ENCODE data around the gene SLC52A1.

The SLC52A1 gene

GRCh38 chr17:5003214-5003867 is 31.9 kb downstream of the SLC52A1 start:
- no peak for TF ChIP-seq EZH2phosphoT487 (IDR thresholded peaks at IDR 0.05; ENCODE audit: borderline replicate concordance, low read length)
- no peak for TF ChIP-seq CTCF (IDR thresholded peaks at IDR 0.05; ENCODE audit: low read depth, low read length, poor library complexity, severe bottlenecking)
- Histone ChIP-seq H3K4me1 (ENCODE audit: control insufficient read depth, low read length) (peaks cover 14% of the 10 kb centered on the region), H3K36me3 (ENCODE audit: control insufficient read depth, low read length) (peaks cover 49% of the 10 kb centered on the region)

GRCh38 chr17:5002121-5002788 is 33.0 kb downstream of the SLC52A1 start:
- no peak for TF ChIP-seq EZH2phosphoT487 (IDR thresholded peaks at IDR 0.05; ENCODE audit: borderline replicate concordance, low read length)
- TF ChIP-seq CTCF (IDR thresholded peaks at IDR 0.05; ENCODE audit: low read depth, low read length, poor library complexity, severe bottlenecking), result no peak
- H3K36me3 ChIP-seq (ENCODE audit: control insufficient read depth, low read length), result peaks cover 44% of the 10 kb centered on the region

More at GRCh38 chr17:5003214-5003867, 31.9 kb downstream of the SLC52A1 start:
- Histone ChIP-seq H3F3A (ENCODE audit: control insufficient read depth, insufficient read depth) (no peaks in the 10 kb centered on the region), H3K4me3 (ENCODE audit: low read length) (no peak overlapping the region), H3K27me3 (ENCODE audit: control insufficient read depth, low read length) (no peaks in the 10 kb centered on the region), H3K9me3 (ENCODE audit: control insufficient read depth, insufficient read depth, low read length) (no peaks in the 10 kb centered on the region), H4K20me1 (ENCODE audit: control insufficient read depth, insufficient read depth, low read depth, low read length) (no peaks in the 10 kb centered on the region), H3K79me2 (ENCODE audit: control insufficient read depth, low read length) (peaks cover 7% of the 10 kb centered on the region), H3K27ac (ENCODE audit: low read depth, low read length) (no peak overlapping the region), H3K9me2 (replicated peaks; ENCODE audit: control insufficient read depth, low read length) (no peaks in the 10 kb centered on the region), H3K4me2 (ENCODE audit: low read length) (no peak overlapping the region)

GRCh38 chr17:5000237-5000639 is 35.0 kb downstream of the SLC52A1 start:
- Histone ChIP-seq H3K9me2 (replicated peaks; ENCODE audit: control insufficient read depth, low read length) (no peaks in the 10 kb centered on the region), H4K20me1 (ENCODE audit: control insufficient read depth, insufficient read depth, low read depth, low read length) (no peaks in the 10 kb centered on the region), H3K4me2 (ENCODE audit: low read length) (no peak overlapping the region), H3K36me3 (ENCODE audit: control insufficient read depth, low read length) (peaks cover 37% of the 10 kb centered on the region), H3F3A (ENCODE audit: control insufficient read depth, insufficient read depth) (no peaks in the 10 kb centered on the region), H3K27me3 (ENCODE audit: control insufficient read depth, low read length) (no peaks in the 10 kb centered on the region), H3K27ac (ENCODE audit: low read depth, low read length) (no peak overlapping the region), H3K4me3 (ENCODE audit: low read length) (no peak overlapping the region), H3K4me1 (ENCODE audit: control insufficient read depth, low read length) (peaks cover 21% of the 10 kb centered on the region), H3K9me3 (ENCODE audit: control insufficient read depth, insufficient read depth, low read length) (no peaks in the 10 kb centered on the region), H3K79me2 (ENCODE audit: control insufficient read depth, low read length) (peaks cover 12% of the 10 kb centered on the region)
- TF ChIP-seq CTCF (IDR thresholded peaks at IDR 0.05; ENCODE audit: low read depth, low read length, poor library complexity, severe bottlenecking) (no peak), EZH2phosphoT487 (IDR thresholded peaks at IDR 0.05; ENCODE audit: borderline replicate concordance, low read length) (no peak)

More at GRCh38 chr17:5002121-5002788, 33.0 kb downstream of the SLC52A1 start:
- H3F3A ChIP-seq (ENCODE audit: control insufficient read depth, insufficient read depth), result no peaks in the 10 kb centered on the region
- H3K27ac ChIP-seq (ENCODE audit: low read depth, low read length), result no peak overlapping the region
- no peak overlapping the region for H3K4me3 ChIP-seq (ENCODE audit: low read length)
- peaks cover 12% of the 10 kb centered on the region for H3K79me2 ChIP-seq (ENCODE audit: control insufficient read depth, low read length)
- no peaks in the 10 kb centered on the region for H3K27me3 ChIP-seq (ENCODE audit: control insufficient read depth, low read length)
- H4K20me1 ChIP-seq (ENCODE audit: control insufficient read depth, insufficient read depth, low read depth, low read length), result no peaks in the 10 kb centered on the region
- H3K9me3 ChIP-seq (ENCODE audit: control insufficient read depth, insufficient read depth, low read length), result no peaks in the 10 kb centered on the region
- H3K4me2 ChIP-seq (ENCODE audit: low read length), result no peak overlapping the region
- no peaks in the 10 kb centered on the region for H3K9me2 ChIP-seq (replicated peaks; ENCODE audit: control insufficient read depth, low read length)
- H3K4me1 ChIP-seq (ENCODE audit: control insufficient read depth, low read length), result peaks cover 15% of the 10 kb centered on the region
